T-helper 2 cell treated with Interferon-gamma antibody and Interleukin-4, amounts not matched to agents 100 ng/mL and 5 ng/mL, for 36 hours (primary cell): ENCODE data around the gene GRIN3A. TPM values are rescaled to one million over a fixed set of nuclear protein-coding genes. Genes with fewer than 3 reads are reported as not detected.

Experiments
- intact Hi-C: fragments of 100-400 bp; cut with micrococcal nuclease; formaldehyde crosslinking; loops from one replicate; pipeline ENCODE4 v1.15.1; 2023
- total RNA-seq: library from RNA; stranded (reverse); gene quantifications from 2 replicates; pipeline ENCODE4 v1.2.3, GENCODE V29; 2022

The GRIN3A gene
- total RNA-seq, 1 donor from 2014 or later, result not detected

- intact Hi-C loops, result no loop called here
These were observed 32.1 kb downstream of the GRIN3A start for GRCh38 chr9:101706261-101706798.

GRCh38 chr9:101705135-101705661 lies 33.2 kb downstream of the GRIN3A start:
- intact Hi-C loops, result no loop called here

GRCh38 chr9:101702257-101702656 lies 36.2 kb downstream of the GRIN3A start:
- intact Hi-C loops, result no loop called here

- intact Hi-C loops, result no loop called here
These were observed 44.7 kb downstream of the GRIN3A start for GRCh38 chr9:101693546-101694336.

GRCh38 chr9:101691657-101692056 lies 46.8 kb downstream of the GRIN3A start:
- intact Hi-C loops, result no loop called here

- intact Hi-C loops, result no loop called here
These were observed 49.4 kb downstream of the GRIN3A start for GRCh38 chr9:101689039-101689438.

GRCh38 chr9:101684665-101685064 lies 53.8 kb downstream of the GRIN3A start:
- intact Hi-C loops, result no loop called here

- intact Hi-C loops, result no loop called here
These were observed 55.2 kb downstream of the GRIN3A start for GRCh38 chr9:101683236-101683635.

- intact Hi-C loops, result no loop called here
These were observed 60.6 kb downstream of the GRIN3A start for GRCh38 chr9:101677861-101678260.

GRCh38 chr9:101675341-101675740 lies 63.1 kb downstream of the GRIN3A start:
- intact Hi-C loops, result no loop called here

- intact Hi-C loops, result no loop called here
These were observed 64.3 kb downstream of the GRIN3A start for GRCh38 chr9:101674165-101674564.

- intact Hi-C loops, result no loop called here
These were observed 64.8 kb downstream of the GRIN3A start for GRCh38 chr9:101673642-101674041.

- intact Hi-C loops, result no loop called here
These were observed 66.9 kb downstream of the GRIN3A start for GRCh38 chr9:101671567-101671966.

GRCh38 chr9:101668421-101668820 lies 70.0 kb downstream of the GRIN3A start:
- intact Hi-C loops, result no loop called here

GRCh38 chr9:101664453-101664852 lies 74.0 kb downstream of the GRIN3A start:
- intact Hi-C loops, result no loop called here

GRCh38 chr9:101652601-101653175 lies 85.8 kb downstream of the GRIN3A start:
- intact Hi-C loops, result no loop called here

- intact Hi-C loops, result no loop called here
These were observed 88.3 kb downstream of the GRIN3A start for GRCh38 chr9:101650142-101650541.

- intact Hi-C loops, result no loop called here
These were observed 90.0 kb downstream of the GRIN3A start for GRCh38 chr9:101648493-101648892.

GRCh38 chr9:101639785-101640665 lies 98.4 kb downstream of the GRIN3A start:
- intact Hi-C loops, result no loop called here

- intact Hi-C loops, result no loop called here
These were observed 99.1 kb downstream of the GRIN3A start for GRCh38 chr9:101639311-101639710.

- intact Hi-C loops, result no loop called here
These were observed 102.2 kb downstream of the GRIN3A start for GRCh38 chr9:101636247-101636646.
